GM23248 (cell line): ENCODE data around the gene OXA1L. TPM values are rescaled to one million over a fixed set of nuclear protein-coding genes. Genes with fewer than 3 reads are reported as not detected.

Experiments used
- DNase-seq: peaks from one replicate; pipeline ENCODE4 v3.0.0-alpha.2; 2015
- H2AFZ ChIP-seq: fragments of 200-600 bp; sonication (generic); 2 replicates; pipeline ENCODE4 v1.6.1; 2016; ENCODE audit warnings: antibody characterized with exemption
- H3F3A ChIP-seq: fragments of 200-600 bp; sonication (generic); 2 replicates; pipeline ENCODE4 v1.6.1; 2016; ENCODE audit warnings: mild to moderate bottlenecking, antibody characterized with exemption, mixed run types; ENCODE audit not compliant: insufficient read depth
- H3K27ac ChIP-seq: fragments of 200-600 bp; sonication (generic); 2 replicates; pipeline ENCODE4 v1.5.1; 2016; ENCODE audit warnings: mild to moderate bottlenecking
- H3K27me3 ChIP-seq: fragments of 200-600 bp; sonication (generic); replicated peaks from 2 replicates; pipeline ENCODE4 v1.6.1; 2016; ENCODE audit warnings: mild to moderate bottlenecking; ENCODE audit not compliant: insufficient read depth
- H3K36me3 ChIP-seq: fragments of 200-600 bp; sonication (generic); 2 replicates; pipeline ENCODE4 v1.6.1; 2016; ENCODE audit warnings: low read depth, mild to moderate bottlenecking
- H3K4me1 ChIP-seq: fragments of 200-600 bp; sonication (generic); 2 replicates; pipeline ENCODE4 v1.6.1; 2016; ENCODE audit warnings: mild to moderate bottlenecking; ENCODE audit not compliant: insufficient read depth
- H3K4me2 ChIP-seq: fragments of 200-600 bp; sonication (generic); one replicate; pipeline ENCODE4 v1.6.1; 2016; ENCODE audit warnings: mild to moderate bottlenecking; ENCODE audit not compliant: unreplicated experiment
- H3K4me3 ChIP-seq: fragments of 200-600 bp; sonication (generic); 2 replicates; pipeline ENCODE4 v1.5.1; 2016; ENCODE audit warnings: mild to moderate bottlenecking
- H3K79me2 ChIP-seq: fragments of 200-600 bp; sonication (generic); 2 replicates; pipeline ENCODE4 v1.6.1; 2016; ENCODE audit warnings: mild to moderate bottlenecking; ENCODE audit not compliant: insufficient read depth
- H3K9ac ChIP-seq: fragments of 200-600 bp; sonication (generic); 2 replicates; pipeline ENCODE4 v1.6.1; 2016; ENCODE audit warnings: mild to moderate bottlenecking
- H3K9me2 ChIP-seq: fragments of 200-600 bp; sonication (generic); 2 replicates; pipeline ENCODE4 v1.6.1; 2016; ENCODE audit warnings: mixed run types, mild to moderate bottlenecking, moderate library complexity; ENCODE audit not compliant: insufficient read depth
- H3K9me3 ChIP-seq: fragments of 200-600 bp; sonication (generic); one replicate; pipeline ENCODE4 v1.6.1; 2017; ENCODE audit warnings: low read depth
- H4K20me1 ChIP-seq: fragments of 200-600 bp; sonication (generic); 2 replicates; pipeline ENCODE4 v1.6.0; 2016; ENCODE audit not compliant: insufficient read depth
- EZH2 ChIP-seq: fragments of 200-600 bp; sonication (generic); IDR thresholded peaks from 2 replicates; pipeline ENCODE4 v1.6.1; 2018; ENCODE audit warnings: antibody characterized with exemption, mild to moderate bottlenecking; ENCODE audit not compliant: insufficient read depth, poor library complexity, severe bottlenecking
- EZH2phosphoT487 ChIP-seq: fragments of 200-600 bp; sonication (generic); IDR thresholded peaks from 2 replicates; pipeline ENCODE4 v1.6.1; 2018; ENCODE audit warnings: antibody characterized with exemption, moderate library complexity, mild to moderate bottlenecking, low read depth; ENCODE audit not compliant: insufficient read depth
- WGBS, 2 experiments: methylation state at CpG; one replicate each; pipeline ENCODE4 v1.1.6; 2015 to 2017; ENCODE audit warnings: low lambda C conversion rate in 2 of 2, low coverage in 1 of 2; ENCODE audit errors: missing lambda C conversion rate in 2 of 2; 5-methylcytosine and 5-hydroxymethylcytosine counted together
- in situ Hi-C: fragments of 300-500 bp; cut with MboI; formaldehyde crosslinking; loops from 2 replicates; pipeline ENCODE4 v1.15.0; 2020
- polyA plus RNA-seq: library from polyadenylated mRNA; unstranded; fragments of >200 nt; fragmentation: Nextera tagmentation; extraction: Ambion mirVana; gene quantifications from 2 replicates; pipeline ENCODE4 v1.2.1, GENCODE V29; 2016
- total RNA-seq: library from RNA; depleted of rRNA; stranded (reverse); fragments of >200 nt; shearing (Covaris generic); gene quantifications from 2 replicates; pipeline ENCODE4 v1.2.3, GENCODE V29; 2014

Gene OXA1L
- total and polyA plus RNA-seq, 2 experiments from 2014 or later: 48.1 to 78.6 TPM

- Histone ChIP-seq H3K36me3 (no peaks in the 10 kb centered on the region), H3K4me3 (no peak overlapping the region), H3K4me1 (peaks cover 9% of the 10 kb centered on the region; the same call in 1 of the 2 replicates), H3K4me2 (no peak overlapping the region), H3K9me2 (no peaks in the 10 kb centered on the region), H4K20me1 (no peaks in the 10 kb centered on the region), H2AFZ (no peak overlapping the region), H3K9me3 (no peaks in the 10 kb centered on the region), H3K27ac (no peak overlapping the region), H3K79me2 (peaks cover 35% of the 10 kb centered on the region), H3K9ac (no peak overlapping the region), H3K27me3 (no peaks in the 10 kb centered on the region), H3F3A (0 out of 2 replicates have a peak, but pooled peaks cover 4% of the 10 kb centered on the region)
- in situ Hi-C loops: loop anchor here (10.0 kb wide), 1 partner anchor 190 kb away; no protein-coding TSS in a partner anchor
- no peak for TF ChIP-seq EZH2
- TF ChIP-seq EZH2phosphoT487: no peak
- WGBS, 2 experiments: 12 to 22% methylated on average over 4 of the region's 4 CpGs
- DNase-seq: no peak
Measured at GRCh38 chr14:22764382-22764781, 2.1 kb upstream of the OXA1L start.

- Histone ChIP-seq H3K27ac (peak overlapping the region; percentile 92), H3K9me2 (no peaks in the 10 kb centered on the region), H3K79me2 (peaks cover 39% of the 10 kb centered on the region), H3K36me3 (peaks cover 23% of the 10 kb centered on the region), H3K4me2 (peak overlapping the region; percentile 93), H3F3A (0 out of 2 replicates have a peak, but pooled peaks cover 4% of the 10 kb centered on the region), H3K9me3 (no peaks in the 10 kb centered on the region), H2AFZ (peak overlapping the region; percentile 95), H3K9ac (peak overlapping the region; percentile 96), H3K4me1 (peaks cover 9% of the 10 kb centered on the region; the same call in 1 of the 2 replicates), H3K27me3 (no peaks in the 10 kb centered on the region), H3K4me3 (peak overlapping the region; percentile 84), H4K20me1 (no peaks in the 10 kb centered on the region)
- TF ChIP-seq EZH2 (no peak), EZH2phosphoT487 (no peak)
- in situ Hi-C loops: loop anchor here (10.0 kb wide), 1 partner anchor 192 kb away; no protein-coding TSS in a partner anchor
- DNase-seq: no peak
- 12 to 13% methylated on average over 6 of the region's 6 CpGs for WGBS, 2 experiments
Measured at GRCh38 chr14:22767323-22767589, 768 bp downstream of the OXA1L start.

GRCh38 chr14:22768947-22769346 is 2.5 kb downstream of the OXA1L start:
- H3K79me2 ChIP-seq: peaks cover 39% of the 10 kb centered on the region
- H3K27ac ChIP-seq: no peak overlapping the region
- H3F3A ChIP-seq: peaks cover 8% of the 10 kb centered on the region; the same call in 1 of the 2 replicates
- H3K27me3 ChIP-seq: no peaks in the 10 kb centered on the region
- H3K4me1 ChIP-seq: peaks cover 9% of the 10 kb centered on the region; the same call in 1 of the 2 replicates
- no peak overlapping the region for H3K4me2 ChIP-seq
- no peak for DNase-seq
- in situ Hi-C loops: loop anchor here (10.0 kb wide), 1 partner anchor 194 kb away; no protein-coding TSS in a partner anchor
- no peak overlapping the region for H2AFZ ChIP-seq
- H4K20me1 ChIP-seq: no peaks in the 10 kb centered on the region
- TF ChIP-seq EZH2: no peak
- no peak for TF ChIP-seq EZH2phosphoT487
- H3K36me3 ChIP-seq: peaks cover 29% of the 10 kb centered on the region
- no peaks in the 10 kb centered on the region for H3K9me2 ChIP-seq
- H3K9ac ChIP-seq: peak overlapping the region; percentile 3; the same call in 1 of the 2 replicates
- WGBS, 2 experiments: 88 to 89% methylated on average over 4 of the region's 4 CpGs
- no peak overlapping the region for H3K4me3 ChIP-seq
- H3K9me3 ChIP-seq: no peaks in the 10 kb centered on the region

GRCh38 chr14:22769369-22769768 is 2.9 kb downstream of the OXA1L start:
- in situ Hi-C loops: loop anchor here (10.0 kb wide), 1 partner anchor 195 kb away; no protein-coding TSS in a partner anchor
- no peak for TF ChIP-seq EZH2phosphoT487
- TF ChIP-seq EZH2: no peak
- Histone ChIP-seq H3K4me2 (no peak overlapping the region), H3K9me2 (no peaks in the 10 kb centered on the region), H3F3A (peaks cover 8% of the 10 kb centered on the region; the same call in 1 of the 2 replicates), H4K20me1 (no peaks in the 10 kb centered on the region), H3K4me3 (no peak overlapping the region), H3K9me3 (no peaks in the 10 kb centered on the region), H3K9ac (peak overlapping the region; percentile 3; the same call in 1 of the 2 replicates), H3K79me2 (peaks cover 39% of the 10 kb centered on the region), H3K4me1 (peaks cover 9% of the 10 kb centered on the region; the same call in 1 of the 2 replicates), H2AFZ (no peak overlapping the region), H3K27me3 (no peaks in the 10 kb centered on the region), H3K36me3 (peaks cover 29% of the 10 kb centered on the region), H3K27ac (no peak overlapping the region)
- 49 to 54% methylated on average over 2 of the region's 2 CpGs for WGBS, 2 experiments
- no peak for DNase-seq
